Progenitor cell of endocrine pancreas (in vitro differentiated cells): Measurements from ENCODE around the gene ERN1. TPM values are rescaled to one million over a fixed set of nuclear protein-coding genes. Genes with fewer than 3 reads are reported as not detected.

Experiments used
- DNase-seq: peaks from one replicate; pipeline ENCODE4 v3.0.0; 2021; ENCODE audit warnings: low spot score; ENCODE audit not compliant: unreplicated experiment
- H3K27ac Mint-ChIP-seq: 2 replicates; pipeline ENCODE4 v1.8.0; 2021; ENCODE audit warnings: mild to moderate bottlenecking, moderate library complexity, mixed read lengths
- H3K27me3 Mint-ChIP-seq: 2 replicates; pipeline ENCODE4 v1.8.0; 2021; ENCODE audit warnings: mixed read lengths
- H3K36me3 Mint-ChIP-seq: 2 replicates; pipeline ENCODE4 v1.8.0; 2022; ENCODE audit warnings: mixed read lengths; ENCODE audit not compliant: insufficient read depth
- H3K4me1 Mint-ChIP-seq: 2 replicates; pipeline ENCODE4 v1.8.0; 2021; ENCODE audit warnings: low read depth, mixed read lengths
- H3K4me3 Mint-ChIP-seq: 2 replicates; pipeline ENCODE4 v1.8.0; 2021; ENCODE audit warnings: low read depth, mild to moderate bottlenecking, moderate library complexity, mixed read lengths
- H3K9me3 Mint-ChIP-seq: 2 replicates; pipeline ENCODE4 v1.8.0; 2021; ENCODE audit warnings: low read depth, mixed read lengths
- total RNA-seq: library from RNA; stranded (reverse); gene quantifications from 2 replicates; pipeline ENCODE4 v1.2.1, GENCODE V29; 2021
- TF ChIP-seq, protein P1 (sequence below): fragments of 200-600 bp; sonication (generic); IDR thresholded peaks from one replicate; pipeline ENCODE4 v1.5.0; 2021; ENCODE audit warnings: antibody characterized with exemption, mild to moderate bottlenecking; ENCODE audit not compliant: unreplicated experiment

The ERN1 gene
- total RNA-seq, 1 donor from 2014 or later = 43.1 TPM

GRCh38 chr17:64041912-64042311 lies 88.0 kb downstream of the ERN1 start:
- TF ChIP-seq, protein P1, sequence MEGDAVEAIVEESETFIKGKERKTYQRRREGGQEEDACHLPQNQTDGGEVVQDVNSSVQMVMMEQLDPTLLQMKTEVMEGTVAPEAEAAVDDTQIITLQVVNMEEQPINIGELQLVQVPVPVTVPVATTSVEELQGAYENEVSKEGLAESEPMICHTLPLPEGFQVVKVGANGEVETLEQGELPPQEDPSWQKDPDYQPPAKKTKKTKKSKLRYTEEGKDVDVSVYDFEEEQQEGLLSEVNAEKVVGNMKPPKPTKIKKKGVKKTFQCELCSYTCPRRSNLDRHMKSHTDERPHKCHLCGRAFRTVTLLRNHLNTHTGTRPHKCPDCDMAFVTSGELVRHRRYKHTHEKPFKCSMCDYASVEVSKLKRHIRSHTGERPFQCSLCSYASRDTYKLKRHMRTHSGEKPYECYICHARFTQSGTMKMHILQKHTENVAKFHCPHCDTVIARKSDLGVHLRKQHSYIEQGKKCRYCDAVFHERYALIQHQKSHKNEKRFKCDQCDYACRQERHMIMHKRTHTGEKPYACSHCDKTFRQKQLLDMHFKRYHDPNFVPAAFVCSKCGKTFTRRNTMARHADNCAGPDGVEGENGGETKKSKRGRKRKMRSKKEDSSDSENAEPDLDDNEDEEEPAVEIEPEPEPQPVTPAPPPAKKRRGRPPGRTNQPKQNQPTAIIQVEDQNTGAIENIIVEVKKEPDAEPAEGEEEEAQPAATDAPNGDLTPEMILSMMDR = no peak
- Mint-ChIP-seq H3K27ac (no peak overlapping the region), H3K4me1 (peaks cover 12% of the 10 kb centered on the region)

DNA sequence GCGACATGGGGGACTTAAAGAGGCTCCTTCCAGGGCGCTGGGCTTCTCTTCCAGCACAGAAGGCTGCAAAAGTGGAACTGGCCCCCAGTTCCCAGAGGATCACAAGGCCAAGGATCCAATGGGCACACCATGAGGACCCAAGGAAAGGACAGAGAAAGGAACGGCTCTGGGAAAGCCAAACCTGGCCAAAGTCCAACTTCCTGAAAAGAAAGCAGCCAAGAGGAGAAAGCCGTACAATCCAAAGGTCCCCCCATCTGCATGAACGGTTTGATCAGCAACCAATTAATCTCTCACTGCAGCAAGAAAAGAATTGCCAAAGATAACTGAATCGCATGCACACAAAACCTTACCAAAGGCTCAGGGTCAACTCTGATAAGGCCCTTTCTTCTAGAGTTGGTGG lies 89.7 kb downstream of the ERN1 start:
- H3K36me3 Mint-ChIP-seq = peaks cover 42% of the 10 kb centered on the region
- H3K9me3 Mint-ChIP-seq = no peaks in the 10 kb centered on the region
- DNase-seq = no peak
- H3K4me3 Mint-ChIP-seq = no peak overlapping the region
- H3K4me1 Mint-ChIP-seq = peaks cover 12% of the 10 kb centered on the region
- H3K27ac Mint-ChIP-seq = peak overlapping the region; percentile 83
- TF ChIP-seq, protein P1 = no peak
- no peaks in the 10 kb centered on the region for H3K27me3 Mint-ChIP-seq

More at GRCh38 chr17:64041912-64042311, 88.0 kb downstream of the ERN1 start:
- DNase-seq = no peak
- H3K9me3 Mint-ChIP-seq = no peaks in the 10 kb centered on the region
- H3K27me3 Mint-ChIP-seq = no peaks in the 10 kb centered on the region
- peaks cover 45% of the 10 kb centered on the region for H3K36me3 Mint-ChIP-seq
- no peak overlapping the region for H3K4me3 Mint-ChIP-seq

GRCh38 chr17:64039106-64039400 lies 90.9 kb downstream of the ERN1 start:
- H3K36me3 Mint-ChIP-seq = peaks cover 36% of the 10 kb centered on the region
- no peaks in the 10 kb centered on the region for H3K9me3 Mint-ChIP-seq
- TF ChIP-seq, protein P1 = no peak
- no peaks in the 10 kb centered on the region for H3K27me3 Mint-ChIP-seq
- H3K4me3 Mint-ChIP-seq = no peak overlapping the region
- DNase-seq = no peak
- H3K27ac Mint-ChIP-seq = no peak overlapping the region
- peaks cover 12% of the 10 kb centered on the region for H3K4me1 Mint-ChIP-seq

DNA sequence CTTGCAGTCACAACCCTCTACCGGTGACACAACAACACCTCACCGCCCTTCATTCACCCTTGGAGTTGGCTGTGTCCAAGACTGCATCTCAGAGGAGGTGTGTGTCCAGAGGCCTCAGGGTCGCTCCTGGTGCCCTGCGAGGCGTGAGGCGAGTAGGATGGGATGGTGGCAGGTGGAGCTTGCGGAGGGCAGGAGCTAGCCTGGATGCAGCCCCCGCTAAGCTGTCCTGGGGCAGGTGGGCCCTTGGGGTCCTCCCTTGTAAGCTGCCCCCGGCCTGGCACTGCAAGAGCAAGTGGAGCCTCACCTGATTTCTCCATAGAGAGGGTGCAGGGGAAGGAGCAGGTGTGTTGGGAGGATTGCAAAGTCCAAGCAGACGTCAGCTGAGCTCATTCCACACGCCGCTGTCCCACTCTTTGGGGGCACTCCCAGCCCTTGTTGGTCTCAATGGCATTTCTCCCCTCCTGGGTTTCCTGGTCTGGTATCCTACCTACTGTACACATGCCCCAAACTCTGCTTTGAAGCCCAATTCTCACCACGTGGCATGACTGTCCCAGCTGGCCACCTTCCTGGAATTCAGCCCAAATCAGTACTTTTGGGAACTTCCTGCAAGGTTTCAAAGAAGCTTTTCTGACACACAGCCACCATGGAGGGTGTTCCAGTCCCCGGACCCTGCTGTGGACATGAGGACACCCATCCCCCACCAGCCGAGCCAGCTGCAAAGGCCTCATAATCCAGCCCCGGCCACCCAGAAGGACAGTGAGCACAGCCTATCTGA lies 91.4 kb downstream of the ERN1 start:
- H3K36me3 Mint-ChIP-seq = peaks cover 33% of the 10 kb centered on the region
- no peak overlapping the region for H3K4me3 Mint-ChIP-seq
- peaks cover 12% of the 10 kb centered on the region for H3K4me1 Mint-ChIP-seq
- no peaks in the 10 kb centered on the region for H3K27me3 Mint-ChIP-seq
- TF ChIP-seq, protein P1 = no peak
- H3K27ac Mint-ChIP-seq = no peak overlapping the region
- H3K9me3 Mint-ChIP-seq = no peaks in the 10 kb centered on the region
- DNase-seq = no peak

- peaks cover 31% of the 10 kb centered on the region for H3K36me3 Mint-ChIP-seq
- H3K27ac Mint-ChIP-seq = no peak overlapping the region
- H3K4me3 Mint-ChIP-seq = no peak overlapping the region
- TF ChIP-seq, protein P1 = no peak
- no peaks in the 10 kb centered on the region for H3K9me3 Mint-ChIP-seq
- no peaks in the 10 kb centered on the region for H3K27me3 Mint-ChIP-seq
- no peak for DNase-seq
- peaks cover 12% of the 10 kb centered on the region for H3K4me1 Mint-ChIP-seq
Measured at GRCh38 chr17:64037802-64038201, 92.1 kb downstream of the ERN1 start.
